Measurements from ENCODE around the gene MIER3.
A peak's percentile ranks its signal among the peaks of the same experiment; 100 is the strongest.

The MIER3 gene

DNA sequence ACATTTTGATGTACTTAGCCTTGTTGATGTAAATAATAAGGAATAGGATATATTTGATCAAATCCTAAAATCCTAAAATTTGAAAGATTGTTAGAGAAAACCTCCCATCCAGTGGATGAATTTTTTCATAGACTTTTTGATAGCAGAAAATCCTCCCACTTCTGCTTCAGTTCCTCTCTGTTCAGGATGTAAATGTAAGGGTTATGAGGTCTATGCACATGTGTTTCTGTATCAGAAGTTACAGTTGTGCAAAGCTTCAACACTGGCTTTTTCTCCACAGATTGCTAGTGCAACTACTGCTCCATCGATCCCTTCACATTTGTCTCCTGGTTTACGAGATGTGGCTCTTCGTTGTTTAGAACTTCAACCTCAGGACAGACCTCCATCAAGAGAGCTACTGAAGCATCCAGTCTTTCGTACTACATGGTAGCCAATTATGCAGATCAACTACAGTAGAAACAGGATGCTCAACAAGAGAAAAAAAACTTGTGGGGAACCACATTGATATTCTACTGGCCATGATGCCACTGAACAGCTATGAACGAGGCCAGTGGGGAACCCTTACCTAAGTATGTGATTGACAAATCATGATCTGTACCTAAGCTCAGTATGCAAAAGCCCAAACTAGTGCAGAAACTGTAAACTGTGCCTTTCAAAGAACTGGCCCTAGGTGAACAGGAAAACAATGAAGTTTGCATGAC is 58.5 kb downstream of the MIER3 start:
- DNase-seq: no peak

GRCh38 chr5:56881571-56881970 is 70.4 kb downstream of the MIER3 start:
- DNase-seq: no peak

- DNase-seq: peak; percentile 51 to 70
Observed at GRCh38 chr5:56876327-56876726, 75.6 kb downstream of the MIER3 start.

DNA sequence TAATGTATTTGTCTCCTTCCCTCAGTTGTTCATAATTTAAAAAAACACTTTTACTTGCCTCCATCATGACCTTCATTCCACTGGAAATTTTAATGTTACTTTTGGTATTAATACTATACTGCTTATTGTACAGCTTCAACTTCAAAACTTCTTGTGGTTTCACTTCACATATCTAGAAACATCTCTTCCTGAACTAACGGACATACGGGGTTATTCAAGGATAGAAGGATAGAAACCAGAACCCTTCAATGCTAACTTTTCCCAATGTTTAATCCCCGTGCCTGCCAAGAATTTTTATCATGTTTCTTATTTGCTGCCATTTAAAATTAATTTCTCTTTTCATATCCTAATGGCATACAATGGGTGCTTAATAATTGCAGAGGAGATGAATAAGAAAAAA is 78.9 kb downstream of the MIER3 start:
- no peak for DNase-seq

GRCh38 chr5:56871777-56872176 is 80.1 kb downstream of the MIER3 start:
- DNase-seq: no peak

Measured in inflammatory macrophage treated with lipopolysaccharide for 1 hour (primary cell).